ENCODE data around the gene PRKN. TPM values are rescaled to one million over a fixed set of nuclear protein-coding genes. Genes with fewer than 3 reads are reported as not detected.

The PRKN gene
- total RNA-seq, 6 experiments from 2014 or later = 0.32 TPM; not detected in 5

DNA sequence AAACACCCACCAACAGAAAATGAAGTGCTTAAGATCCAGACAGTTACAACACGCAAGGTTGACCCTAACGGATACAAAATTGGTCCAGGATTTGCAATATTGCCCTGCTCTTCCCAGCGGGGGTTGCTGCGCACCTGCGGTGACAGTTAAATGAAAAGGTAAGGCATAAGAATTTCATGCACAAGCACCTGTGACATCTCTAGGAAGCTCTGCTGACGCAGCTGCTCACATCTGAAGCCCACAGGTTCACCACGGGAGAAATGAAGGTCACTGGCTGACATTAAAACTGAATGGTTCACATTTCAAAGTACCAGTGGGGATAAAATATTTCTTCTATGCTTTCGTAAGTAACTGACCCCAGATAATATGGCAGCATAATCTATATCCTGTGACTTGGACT is 764.4 kb downstream of the PRKN start:
- no peak for DNase-seq
- no peak for TF ChIP-seq CTCF (IDR thresholded peaks at IDR 0.05)
- Mint-ChIP-seq H3K4me3 (no peak overlapping the region), H3K36me3 (ENCODE audit: low read depth) (no peaks in the 10 kb centered on the region), H3K27ac (no peak overlapping the region), H3K9me3 (peaks cover 23% of the 10 kb centered on the region), H3K4me1 (ENCODE audit: low read depth) (no peaks in the 10 kb centered on the region), H3K27me3 (ENCODE audit: insufficient read depth) (no peaks in the 10 kb centered on the region)

DNA sequence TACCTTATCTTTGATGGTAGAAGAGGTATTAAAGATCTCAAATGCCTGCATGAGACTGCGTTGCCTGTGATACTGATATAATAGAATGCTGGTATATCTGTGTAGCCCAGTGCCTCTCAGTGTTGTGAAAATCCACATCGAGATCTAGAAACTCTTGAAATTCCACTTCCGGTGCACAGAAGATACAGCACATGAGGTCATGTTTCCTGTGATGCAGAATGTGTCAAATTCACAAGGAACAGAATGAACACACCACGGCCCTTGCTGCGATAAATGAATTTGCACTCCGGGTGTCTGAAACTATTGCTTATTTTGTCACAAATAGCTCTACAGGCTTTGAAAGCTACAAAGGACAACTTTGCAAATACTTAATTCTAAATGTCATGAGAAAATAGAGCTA is 765.8 kb downstream of the PRKN start:
- DNase-seq = no peak
- no peak for TF ChIP-seq CTCF (IDR thresholded peaks at IDR 0.05)
- no peak overlapping the region for H3K27ac Mint-ChIP-seq
- no peaks in the 10 kb centered on the region for H3K27me3 Mint-ChIP-seq (ENCODE audit: insufficient read depth)
- H3K36me3 Mint-ChIP-seq (ENCODE audit: low read depth) = no peaks in the 10 kb centered on the region
- peaks cover 18% of the 10 kb centered on the region for H3K9me3 Mint-ChIP-seq
- H3K4me1 Mint-ChIP-seq (ENCODE audit: low read depth) = no peaks in the 10 kb centered on the region
- no peak overlapping the region for H3K4me3 Mint-ChIP-seq

DNA sequence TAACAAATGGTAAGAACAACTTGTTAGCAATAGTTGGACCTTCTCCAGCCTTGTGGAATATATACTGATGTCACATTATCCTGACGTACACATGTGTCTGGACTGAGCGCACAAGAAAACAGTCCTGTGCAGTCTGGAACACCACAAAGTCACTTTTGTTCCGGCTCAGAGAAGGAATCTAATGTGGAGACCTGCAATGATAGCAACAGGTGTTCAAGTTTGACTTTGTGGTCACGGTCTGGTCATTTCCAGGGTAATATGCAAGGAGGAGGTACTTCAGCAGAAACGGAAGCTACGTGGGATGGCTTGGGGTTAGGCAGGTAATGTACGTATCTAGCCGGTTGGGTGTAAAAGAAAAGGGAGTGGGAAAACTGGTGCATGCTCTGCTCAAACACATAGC is 766.5 kb downstream of the PRKN start:
- Mint-ChIP-seq H3K4me3 (no peak overlapping the region), H3K27ac (no peak overlapping the region), H3K4me1 (ENCODE audit: low read depth) (no peaks in the 10 kb centered on the region), H3K27me3 (ENCODE audit: insufficient read depth) (no peaks in the 10 kb centered on the region), H3K9me3 (peaks cover 21% of the 10 kb centered on the region), H3K36me3 (ENCODE audit: low read depth) (no peaks in the 10 kb centered on the region)
- TF ChIP-seq CTCF (IDR thresholded peaks at IDR 0.05) = no peak
- no peak for DNase-seq

DNA sequence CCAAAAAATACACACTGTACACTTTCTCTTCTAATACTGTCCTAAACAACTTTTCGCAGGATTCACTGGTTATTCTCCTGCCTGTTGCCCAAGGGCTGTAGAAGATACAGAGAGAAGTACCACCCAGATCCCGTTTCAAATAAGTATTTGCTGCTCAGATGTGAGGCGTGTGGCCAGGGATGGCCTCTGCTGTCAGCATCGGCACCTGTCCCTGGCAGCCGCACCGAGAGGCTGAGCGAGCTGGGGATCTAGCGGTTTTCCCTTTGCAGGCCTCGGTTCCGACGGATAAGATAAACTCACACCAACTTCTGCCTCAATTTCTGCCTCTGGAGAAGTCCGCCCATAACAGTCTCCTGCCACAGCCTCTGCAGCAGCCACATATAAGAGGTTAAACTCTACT is 768.5 kb downstream of the PRKN start:
- Mint-ChIP-seq H3K36me3 (ENCODE audit: low read depth) (no peaks in the 10 kb centered on the region), H3K27ac (no peak overlapping the region), H3K27me3 (ENCODE audit: insufficient read depth) (no peaks in the 10 kb centered on the region), H3K9me3 (peaks cover 17% of the 10 kb centered on the region), H3K4me1 (ENCODE audit: low read depth) (no peaks in the 10 kb centered on the region), H3K4me3 (no peak overlapping the region)
- TF ChIP-seq CTCF (IDR thresholded peaks at IDR 0.05) = no peak
- DNase-seq = no peak

DNA sequence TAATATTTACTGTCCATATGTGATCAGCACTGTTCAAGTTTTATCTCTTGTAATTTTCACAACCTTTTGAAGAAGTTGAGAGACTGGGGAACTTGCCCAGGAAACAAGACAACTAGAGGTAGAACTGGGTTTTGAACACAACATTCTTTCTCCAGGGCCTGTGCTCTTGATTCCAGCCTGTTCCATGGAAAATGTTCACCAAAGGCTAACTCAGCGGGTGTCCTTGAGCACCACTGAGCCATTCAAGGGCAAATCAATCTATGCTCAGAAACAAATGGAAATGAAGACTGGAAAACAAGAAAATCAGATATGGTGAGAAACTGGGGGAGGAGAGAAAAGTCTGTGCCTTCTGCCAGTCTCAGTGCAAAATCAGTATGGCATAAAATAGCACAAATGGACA is 771.5 kb downstream of the PRKN start:
- no peak for DNase-seq
- TF ChIP-seq CTCF (IDR thresholded peaks at IDR 0.05) = no peak
- Mint-ChIP-seq H3K27me3 (ENCODE audit: insufficient read depth) (no peaks in the 10 kb centered on the region), H3K27ac (no peak overlapping the region), H3K36me3 (ENCODE audit: low read depth) (no peaks in the 10 kb centered on the region; the same call in 1 of the 2 replicates), H3K4me3 (no peak overlapping the region), H3K9me3 (peaks cover 20% of the 10 kb centered on the region), H3K4me1 (ENCODE audit: low read depth) (no peaks in the 10 kb centered on the region)

- Mint-ChIP-seq H3K4me3 (no peak overlapping the region), H3K27me3 (ENCODE audit: insufficient read depth) (peaks cover 2% of the 10 kb centered on the region; the same call in 1 of the 2 replicates), H3K4me1 (ENCODE audit: low read depth) (no peaks in the 10 kb centered on the region), H3K36me3 (ENCODE audit: low read depth) (peaks cover 6% of the 10 kb centered on the region), H3K9me3 (peaks cover 33% of the 10 kb centered on the region), H3K27ac (no peak overlapping the region)
- TF ChIP-seq CTCF (IDR thresholded peaks at IDR 0.05) = no peak
- DNase-seq = no peak
Measured at GRCh38 chr6:161954699-161955276, 772.8 kb downstream of the PRKN start.
